Measurements from ENCODE around the gene PDE1A.

Gene PDE1A

GRCh38 chr2:182186132-182186735 lies 240.6 kb downstream of the PDE1A start:
- peak; percentile 57 for FAIRE-seq

- no peak for FAIRE-seq
These were observed 244.4 kb downstream of the PDE1A start for GRCh38 chr2:182182436-182182835.

DNA sequence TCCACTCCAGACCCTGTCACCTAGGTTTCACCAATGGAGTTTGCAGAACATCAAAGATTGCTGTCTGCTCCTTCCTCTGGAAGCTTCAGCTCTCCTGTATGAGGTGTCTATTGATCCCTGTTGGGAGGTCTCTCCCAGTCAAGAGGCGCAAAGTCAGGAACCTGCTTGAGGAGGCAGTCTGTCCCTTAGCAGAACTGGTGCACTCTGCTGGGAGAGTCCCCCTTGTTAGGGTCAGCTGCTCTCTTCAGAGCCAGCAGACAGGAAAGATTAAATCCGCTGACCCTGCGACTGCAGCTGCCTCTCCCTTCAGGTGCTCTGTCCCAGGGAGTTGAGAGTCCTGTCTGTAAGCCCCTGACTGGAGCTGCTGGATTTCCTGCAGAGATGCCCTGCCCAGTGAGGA lies 245.5 kb downstream of the PDE1A start:
- no peak for FAIRE-seq

GRCh38 chr2:182179176-182179575 lies 247.7 kb downstream of the PDE1A start:
- no peak for FAIRE-seq

GRCh38 chr2:182173944-182174622 lies 252.8 kb downstream of the PDE1A start:
- FAIRE-seq, result no peak

- FAIRE-seq, result no peak
These were observed 256.5 kb downstream of the PDE1A start for GRCh38 chr2:182170341-182170740.

DNA sequence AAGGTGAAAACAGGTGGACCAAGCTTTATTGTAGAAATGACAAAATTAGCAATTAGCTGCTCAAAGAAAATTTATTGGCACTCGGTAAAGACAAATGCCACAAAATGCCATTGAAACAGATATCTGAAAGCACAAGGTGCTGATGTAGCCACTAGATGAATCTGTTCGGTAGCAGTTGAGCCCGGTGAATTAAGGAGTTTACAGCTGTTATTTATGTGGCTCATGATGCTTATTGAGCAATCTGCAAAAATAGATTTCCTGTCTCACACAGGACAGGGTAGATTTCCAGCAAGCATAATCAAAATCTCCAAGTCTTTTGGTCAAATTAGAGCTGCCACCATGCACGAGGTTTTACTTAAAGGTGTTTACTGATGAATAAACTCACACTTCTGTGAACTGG lies 259.0 kb downstream of the PDE1A start:
- no peak for FAIRE-seq

GRCh38 chr2:182166841-182167240 lies 260.0 kb downstream of the PDE1A start:
- no peak for FAIRE-seq

GRCh38 chr2:182166406-182166805 lies 260.4 kb downstream of the PDE1A start:
- no peak for FAIRE-seq

DNA sequence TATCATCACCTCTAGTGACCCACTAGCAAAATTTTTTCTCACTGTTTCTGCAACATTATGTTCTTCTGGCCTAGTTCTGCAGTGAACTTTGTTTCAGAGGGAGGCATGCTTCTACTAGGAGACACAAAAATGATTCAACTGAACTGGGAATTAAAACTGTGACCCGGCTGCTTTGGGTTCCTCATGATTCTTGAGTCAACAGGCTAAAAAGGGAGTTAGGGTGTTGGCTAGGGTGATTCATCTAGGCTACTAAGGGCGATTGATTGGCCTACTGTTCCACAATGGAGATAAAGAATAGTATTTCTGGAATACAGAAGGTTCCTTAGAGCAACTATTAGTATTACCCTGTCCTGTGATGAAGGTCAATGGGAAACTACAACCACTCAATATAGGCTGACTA lies 261.6 kb downstream of the PDE1A start:
- no peak for FAIRE-seq

DNA sequence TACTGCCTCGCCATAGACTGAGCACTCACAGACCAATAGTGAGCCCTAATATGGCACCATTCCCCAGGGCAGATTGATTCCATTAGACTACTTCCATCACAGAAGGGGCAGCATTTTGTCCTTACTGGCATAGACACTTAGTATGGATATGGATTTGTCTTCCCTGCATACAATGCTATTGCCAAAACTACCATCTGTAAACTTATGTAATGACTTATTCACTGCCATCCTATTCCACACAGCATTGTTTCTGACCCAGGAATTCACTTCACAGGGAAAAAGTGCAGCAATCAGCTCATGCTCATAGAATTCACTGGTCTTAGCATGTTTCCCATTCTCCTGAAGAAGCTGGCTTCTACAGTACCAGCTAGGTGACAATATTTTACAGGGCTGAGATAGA lies 262.1 kb downstream of the PDE1A start:
- FAIRE-seq, result no peak

GRCh38 chr2:182163878-182164277 lies 263.0 kb downstream of the PDE1A start:
- FAIRE-seq, result no peak

GRCh38 chr2:182148344-182148743 lies 278.5 kb downstream of the PDE1A start:
- FAIRE-seq, result no peak

DNA sequence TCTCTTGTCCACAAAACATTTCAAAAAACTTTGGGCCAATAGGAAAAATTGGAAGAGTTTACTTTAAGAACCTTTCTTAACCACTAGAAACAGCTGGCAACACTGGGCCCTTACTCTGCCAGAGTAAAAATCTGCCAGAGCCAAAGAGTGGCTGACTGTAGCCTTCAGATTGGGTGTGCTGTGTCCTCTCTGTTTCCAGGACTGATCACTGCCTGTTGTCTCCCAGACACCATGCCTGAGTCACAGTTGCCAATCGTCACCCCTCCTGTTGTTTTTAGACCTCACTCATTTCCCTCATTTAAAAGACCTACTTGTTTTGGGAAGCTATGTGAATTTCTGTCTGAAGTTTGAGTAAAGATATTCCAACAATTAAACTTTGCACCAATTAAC lies 282.1 kb downstream of the PDE1A start:
- no peak for FAIRE-seq

GRCh38 chr2:182144041-182144775 lies 282.6 kb downstream of the PDE1A start:
- FAIRE-seq, result no peak

DNA sequence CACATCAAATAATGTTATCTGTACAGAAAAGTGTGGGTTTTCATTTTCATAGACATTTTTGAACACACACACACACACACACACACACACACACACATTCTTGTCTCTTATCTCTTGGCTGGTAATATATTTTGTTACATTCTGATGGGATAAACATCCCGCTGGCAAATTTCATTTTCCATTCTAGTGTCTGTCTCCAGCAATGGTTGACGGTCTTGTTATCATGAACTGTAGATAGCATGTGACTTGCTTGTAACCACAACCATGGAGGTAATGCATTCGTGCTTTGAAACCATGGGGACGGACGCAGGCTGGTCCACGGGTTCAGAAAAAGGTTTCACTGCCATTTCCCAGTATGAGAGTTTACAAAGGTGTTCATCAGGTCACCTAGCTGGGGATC lies 284.8 kb downstream of the PDE1A start:
- no peak for FAIRE-seq

- no peak for FAIRE-seq
These were observed 292.6 kb downstream of the PDE1A start for GRCh38 chr2:182134201-182134600.

DNA sequence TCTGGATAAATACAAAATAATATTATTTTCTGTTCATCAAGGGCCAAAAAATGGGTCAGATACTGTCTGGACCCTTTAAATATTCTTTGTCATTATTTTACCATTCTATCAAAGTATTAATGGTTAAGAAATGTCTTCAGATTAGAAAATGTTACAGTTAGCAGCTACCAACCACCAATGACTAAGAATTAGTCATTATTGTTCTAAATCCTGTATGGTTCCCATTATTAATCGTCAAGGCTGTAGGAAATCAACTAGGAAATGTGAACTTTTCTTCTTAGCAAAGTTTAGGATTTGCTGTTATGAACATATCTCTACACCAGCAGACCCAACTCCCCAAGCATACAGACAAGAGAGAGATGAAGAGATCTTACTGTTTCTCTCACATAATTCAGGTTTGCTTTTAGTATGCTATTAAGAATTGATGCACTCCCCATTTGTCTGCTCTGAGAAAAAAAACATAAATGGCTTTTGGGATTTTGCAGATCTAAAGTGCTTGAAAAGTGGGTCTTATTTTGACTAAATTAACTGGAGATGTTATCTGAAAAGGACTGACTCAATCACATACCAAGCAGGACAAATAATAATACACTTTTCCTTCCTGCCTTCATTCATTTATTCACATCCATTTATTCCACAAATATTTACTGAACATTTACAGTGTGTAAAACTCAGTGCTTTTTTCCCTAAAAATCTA lies 293.5 kb downstream of the PDE1A start:
- FAIRE-seq, result no peak

GRCh38 chr2:182132605-182133004 lies 294.2 kb downstream of the PDE1A start:
- no peak for FAIRE-seq

DNA sequence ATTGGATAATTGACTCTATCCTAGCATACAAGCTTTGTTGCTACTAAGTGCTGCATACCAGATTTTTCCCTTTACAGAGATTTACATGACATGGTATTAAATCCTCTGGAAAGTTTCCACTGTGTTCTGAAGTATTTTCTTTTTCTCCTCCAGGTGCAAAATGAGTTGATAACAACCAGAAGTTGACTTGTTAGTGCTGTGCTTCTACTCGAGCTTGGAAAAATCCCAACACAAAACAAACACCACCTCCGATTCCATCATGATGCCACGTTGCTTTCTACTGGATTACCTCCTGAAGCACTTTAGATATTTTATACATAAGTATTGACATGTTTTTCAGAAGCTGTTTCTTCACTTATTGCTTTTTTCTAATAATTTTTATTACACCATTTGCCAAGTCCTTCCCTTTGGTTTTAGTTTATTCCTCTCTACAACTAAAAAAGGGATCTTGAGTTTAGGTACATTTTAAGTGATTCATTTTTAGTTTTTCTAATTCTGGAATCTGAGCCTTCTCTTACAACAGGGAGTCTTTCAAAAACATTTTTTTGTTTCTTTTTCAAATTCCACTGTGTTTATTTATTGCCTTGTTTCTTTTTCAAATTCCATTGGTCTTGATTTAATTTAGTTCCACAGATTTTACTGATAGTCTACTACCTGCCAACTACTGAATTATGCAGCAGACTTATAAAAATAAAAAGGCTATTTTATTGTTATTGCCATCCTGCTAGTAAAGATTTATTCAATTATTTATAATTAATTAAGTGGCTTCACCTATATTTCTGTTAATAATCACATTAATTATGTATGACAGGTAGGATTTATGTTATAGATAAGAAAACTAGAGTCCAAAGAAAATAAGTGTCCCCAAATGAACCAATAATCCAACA lies 297.8 kb downstream of the PDE1A start:
- FAIRE-seq, result no peak

DNA sequence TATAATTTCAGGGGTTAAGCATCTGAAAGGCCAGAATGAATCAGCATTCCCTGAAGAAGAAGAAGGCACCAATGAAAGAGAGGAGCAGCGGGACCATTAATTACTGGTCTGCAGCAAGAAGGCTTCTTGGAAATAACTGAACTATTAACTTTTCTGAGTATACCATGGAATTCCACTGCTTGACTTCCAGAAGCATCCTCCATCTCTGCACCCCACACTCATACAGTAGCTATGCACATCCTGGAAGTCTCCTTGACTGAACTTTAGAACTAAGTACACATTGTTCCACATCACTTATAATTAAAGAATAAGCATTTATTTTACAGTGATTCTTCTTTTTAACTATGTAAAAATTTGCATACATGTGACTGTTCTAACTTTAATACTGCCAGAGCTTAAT lies 309.6 kb downstream of the PDE1A start:
- no peak for FAIRE-seq

DNA sequence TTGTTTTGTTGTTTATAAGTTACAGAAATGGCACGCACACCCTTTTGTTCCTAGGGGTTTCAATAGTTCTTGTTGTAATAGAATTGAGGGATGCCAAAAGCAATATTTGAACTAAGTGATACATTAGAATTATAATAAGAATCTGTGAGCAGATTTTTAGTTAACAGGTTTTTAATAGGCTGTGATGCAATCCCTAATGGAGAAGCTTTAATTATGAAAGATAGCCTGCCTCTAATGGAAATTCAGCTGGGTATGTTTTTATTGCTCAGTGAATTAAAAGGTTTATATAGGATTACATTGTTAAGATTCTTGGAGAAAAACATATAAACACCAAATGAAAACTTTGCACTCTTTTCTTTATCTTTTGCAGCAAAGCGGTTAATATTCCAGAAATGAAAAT lies 310.1 kb downstream of the PDE1A start:
- no peak for FAIRE-seq

GRCh38 chr2:182115258-182115657 lies 311.6 kb downstream of the PDE1A start:
- no peak for FAIRE-seq

Data from TTC549 (cell line).